ENCODE results near the gene SLC8B1.
A peak's percentile ranks its signal among the peaks of the same experiment; 100 is the strongest.

SLC8B1 gene
- total RNA-seq, result 30.7 to 143 (median 82.4) reads per million in 17 experiments

GRCh38 chr12:113334786-113335539 lies at the start of gene SLC8B1:
Gene SLC8B1, minus strand, starts transcription at chr12:113335109. Its CDS starts 2,231 bp downstream, at chr12:113332878.
- DNase-seq, result peak; percentile 91 to 97 (median 96)

- no peak for DNase-seq
These were observed 47.3 kb upstream of the SLC8B1 start for GRCh38 chr12:113382206-113382605.

- no peak for DNase-seq
These were observed 46.3 kb upstream of the SLC8B1 start for GRCh38 chr12:113381220-113381619.

- peak in 3 of 4 experiments; percentile 26 to 41 (median 27) for DNase-seq
These were observed 43.4 kb upstream of the SLC8B1 start for GRCh38 chr12:113378291-113378690.

- no peak for DNase-seq
These were observed 40.0 kb upstream of the SLC8B1 start for GRCh38 chr12:113374823-113375428.

GRCh38 chr12:113373969-113374368 lies 39.1 kb upstream of the SLC8B1 start:
- DNase-seq, result no peak

GRCh38 chr12:113373440-113373839 lies 38.5 kb upstream of the SLC8B1 start:
- DNase-seq, result no peak

GRCh38 chr12:113372371-113372770 lies 37.5 kb upstream of the SLC8B1 start:
- no peak for DNase-seq

- DNase-seq, result no peak
These were observed 36.9 kb upstream of the SLC8B1 start for GRCh38 chr12:113371808-113372207.

GRCh38 chr12:113370923-113371682 lies 36.2 kb upstream of the SLC8B1 start:
- DNase-seq, result no peak

GRCh38 chr12:113369391-113369985 lies 34.6 kb upstream of the SLC8B1 start:
- no peak for DNase-seq

GRCh38 chr12:113368331-113368730 lies 33.4 kb upstream of the SLC8B1 start:
- peak in 3 of 4 experiments; percentile 28 to 33 (median 31) for DNase-seq

GRCh38 chr12:113366827-113367226 lies 31.9 kb upstream of the SLC8B1 start:
- no peak for DNase-seq

- no peak for DNase-seq
These were observed 30.9 kb upstream of the SLC8B1 start for GRCh38 chr12:113365639-113366395.

- DNase-seq, result no peak
These were observed 29.8 kb upstream of the SLC8B1 start for GRCh38 chr12:113364698-113365097.

- DNase-seq, result peak in 1 of 4 experiments; percentile 13
These were observed 26.9 kb upstream of the SLC8B1 start for GRCh38 chr12:113361574-113362370.

GRCh38 chr12:113359939-113360748 lies 25.2 kb upstream of the SLC8B1 start:
- peak; percentile 64 to 75 (median 72) for DNase-seq

- peak; percentile 55 to 74 (median 70) for DNase-seq
These were observed 24.4 kb upstream of the SLC8B1 start for GRCh38 chr12:113359133-113359938.

GRCh38 chr12:113358381-113359132 lies 23.6 kb upstream of the SLC8B1 start, which contains the start of gene PLBD2:
Gene PLBD2, plus strand, starts transcription at chr12:113358587. Its CDS starts 14 bp downstream, at chr12:113358601.
- DNase-seq, result peak; percentile 97 to 99 (median 99)
